ENCODE measurements around the gene RAD50. TPM values are rescaled to one million over a fixed set of nuclear protein-coding genes. Genes with fewer than 3 reads are reported as not detected.

The RAD50 gene
- total and polyA plus RNA-seq, 8 donors = 5.9 to 21.1 (median 16.2) TPM

- WGBS, 2 donors = 65 to 73% methylated on average over 7 of the region's 7 CpGs
- ATAC-seq (peak in 3 of 4 donors; percentile 62 to 79 (median 78)), FAIRE-seq (no peak), DNase-seq (no peak)
- no peaks in the 10 kb centered on the region for H3K27me3 ChIP-seq
- no peak overlapping the region for H3K27ac ChIP-seq
- no peaks in the 10 kb centered on the region for H3K4me1 ChIP-seq
- TF ChIP-seq, protein P1, sequence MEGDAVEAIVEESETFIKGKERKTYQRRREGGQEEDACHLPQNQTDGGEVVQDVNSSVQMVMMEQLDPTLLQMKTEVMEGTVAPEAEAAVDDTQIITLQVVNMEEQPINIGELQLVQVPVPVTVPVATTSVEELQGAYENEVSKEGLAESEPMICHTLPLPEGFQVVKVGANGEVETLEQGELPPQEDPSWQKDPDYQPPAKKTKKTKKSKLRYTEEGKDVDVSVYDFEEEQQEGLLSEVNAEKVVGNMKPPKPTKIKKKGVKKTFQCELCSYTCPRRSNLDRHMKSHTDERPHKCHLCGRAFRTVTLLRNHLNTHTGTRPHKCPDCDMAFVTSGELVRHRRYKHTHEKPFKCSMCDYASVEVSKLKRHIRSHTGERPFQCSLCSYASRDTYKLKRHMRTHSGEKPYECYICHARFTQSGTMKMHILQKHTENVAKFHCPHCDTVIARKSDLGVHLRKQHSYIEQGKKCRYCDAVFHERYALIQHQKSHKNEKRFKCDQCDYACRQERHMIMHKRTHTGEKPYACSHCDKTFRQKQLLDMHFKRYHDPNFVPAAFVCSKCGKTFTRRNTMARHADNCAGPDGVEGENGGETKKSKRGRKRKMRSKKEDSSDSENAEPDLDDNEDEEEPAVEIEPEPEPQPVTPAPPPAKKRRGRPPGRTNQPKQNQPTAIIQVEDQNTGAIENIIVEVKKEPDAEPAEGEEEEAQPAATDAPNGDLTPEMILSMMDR (IDR thresholded peaks at IDR 0.05) = no peak
- no peaks in the 10 kb centered on the region for H3K36me3 ChIP-seq
- no peak overlapping the region for H3K4me3 ChIP-seq
- intact Hi-C loops (cut with DNase I) = no loop called here
- no peaks in the 10 kb centered on the region for H3K9me3 ChIP-seq
Observed at GRCh38 chr5:132677191-132677590, 120.4 kb downstream of the RAD50 start.

- no peak for ATAC-seq
- TF ChIP-seq, protein P1 (IDR thresholded peaks at IDR 0.05) = no peak
- Histone ChIP-seq H3K36me3 (no peaks in the 10 kb centered on the region), H3K9me3 (no peaks in the 10 kb centered on the region), H3K4me3 (no peak overlapping the region), H3K27ac (no peak overlapping the region), H3K4me1 (no peaks in the 10 kb centered on the region), H3K27me3 (no peaks in the 10 kb centered on the region)
- DNase-seq = no peak
- 83 to 85% methylated on average over 15 of the region's 15 CpGs for WGBS, 2 donors
- intact Hi-C loops (cut with DNase I) = no loop called here
- no peak for FAIRE-seq
Observed at GRCh38 chr5:132677682-132678400, 121.1 kb downstream of the RAD50 start.

- TF ChIP-seq, protein P1 (IDR thresholded peaks at IDR 0.05) = no peak
- Histone ChIP-seq H3K9me3 (no peaks in the 10 kb centered on the region), H3K36me3 (no peaks in the 10 kb centered on the region), H3K27ac (no peak overlapping the region), H3K4me3 (no peak overlapping the region), H3K4me1 (no peaks in the 10 kb centered on the region), H3K27me3 (no peaks in the 10 kb centered on the region)
- intact Hi-C loops (cut with DNase I) = no loop called here
- 78 to 92% methylated on average over 1 of the region's 1 CpG for WGBS, 2 donors
- FAIRE-seq (no peak), DNase-seq (no peak), ATAC-seq (no peak)
Observed at GRCh38 chr5:132678735-132679134, 122.0 kb downstream of the RAD50 start.

- Histone ChIP-seq H3K36me3 (no peaks in the 10 kb centered on the region), H3K4me3 (no peak overlapping the region), H3K27ac (no peak overlapping the region), H3K9me3 (no peaks in the 10 kb centered on the region), H3K4me1 (no peaks in the 10 kb centered on the region), H3K27me3 (no peaks in the 10 kb centered on the region)
- no peak for ATAC-seq
- TF ChIP-seq, protein P1 (IDR thresholded peaks at IDR 0.05) = no peak
- DNase-seq = no peak
- FAIRE-seq = no peak
- intact Hi-C loops (cut with DNase I) = no loop called here
- WGBS, 2 donors = 90 to 91% methylated on average over 7 of the region's 7 CpGs
Observed at GRCh38 chr5:132679166-132679565, 122.4 kb downstream of the RAD50 start.

- WGBS, 2 donors = 86 to 92% methylated on average over 15 of the region's 15 CpGs
- no peak overlapping the region for H3K27ac ChIP-seq
- no peak overlapping the region for H3K4me3 ChIP-seq
- FAIRE-seq = no peak
- H3K36me3 ChIP-seq = no peaks in the 10 kb centered on the region
- TF ChIP-seq, protein P1 (IDR thresholded peaks at IDR 0.05) = no peak
- no peaks in the 10 kb centered on the region for H3K4me1 ChIP-seq
- no peaks in the 10 kb centered on the region for H3K9me3 ChIP-seq
- ATAC-seq = no peak
- intact Hi-C loops (cut with DNase I) = no loop called here
- no peak for DNase-seq
- no peaks in the 10 kb centered on the region for H3K27me3 ChIP-seq
Observed at GRCh38 chr5:132679717-132680380, 123.1 kb downstream of the RAD50 start.
